Fibroblast of the aortic adventitia (primary cell): ENCODE results near the gene ASIP. TPM values are rescaled to one million over a fixed set of nuclear protein-coding genes. Genes with fewer than 3 reads are reported as not detected.
"Not testable (repeated sequence)": the region's sequence is repeated elsewhere in the genome, so short reads cannot be mapped to it uniquely, and the experiment has no call there.

Experiments
- DNase-seq: peaks from one replicate; pipeline ENCODE4 v3.0.0-alpha.2; 2010; ENCODE audit warnings: low read depth
- H3K4me3 ChIP-seq: 2 replicates; pipeline ENCODE4 v1.5.1; 2011; ENCODE audit warnings: low read depth, mild to moderate bottlenecking, control low read depth, low read length, moderate library complexity
- CTCF ChIP-seq: IDR thresholded peaks from 2 replicates; pipeline ENCODE4 v1.5.1; 2011; ENCODE audit warnings: mild to moderate bottlenecking, low read length, control low read depth, inconsistent platforms; ENCODE audit not compliant: insufficient read depth
- total RNA-seq: library from RNA; depleted of rRNA; stranded (reverse); fragments of >200 nt; gene quantifications from 2 replicates; pipeline ENCODE4 v1.2.3, GENCODE V29; 2012; ENCODE audit warnings: low replicate concordance

Gene ASIP
- total RNA-seq, 1 donor, result not detected

GRCh38 chr20:34254979-34255378 lies 13.8 kb downstream of the ASIP start:
- TF ChIP-seq CTCF, result no peak
- H3K4me3 ChIP-seq, result no peak overlapping the region
- DNase-seq, result no peak

- no peak for DNase-seq
- no peak overlapping the region for H3K4me3 ChIP-seq
- no peak for TF ChIP-seq CTCF
These were observed 15.5 kb downstream of the ASIP start for GRCh38 chr20:34256629-34257124.

- no peak overlapping the region for H3K4me3 ChIP-seq
- DNase-seq, result no peak
- TF ChIP-seq CTCF, result no peak
These were observed 19.2 kb downstream of the ASIP start for GRCh38 chr20:34260208-34260942.

GRCh38 chr20:34262488-34263288 lies 21.5 kb downstream of the ASIP start:
- peak; percentile 69 for DNase-seq
- no peak for TF ChIP-seq CTCF
- no peak overlapping the region for H3K4me3 ChIP-seq

- H3K4me3 ChIP-seq, DNase-seq: not testable (repeated sequence)
These were observed 22.2 kb downstream of the ASIP start for GRCh38 chr20:34263468-34263867.

GRCh38 chr20:34264141-34264540 lies 22.9 kb downstream of the ASIP start:
- no peak overlapping the region for H3K4me3 ChIP-seq
- no peak for TF ChIP-seq CTCF
- DNase-seq, result no peak

- TF ChIP-seq CTCF, result no peak
- no peak for DNase-seq
- H3K4me3 ChIP-seq, result no peak overlapping the region
These were observed 26.9 kb downstream of the ASIP start for GRCh38 chr20:34268145-34268544.
